ENCODE measurements around the gene HSFX3.

HSFX3 gene

DNA sequence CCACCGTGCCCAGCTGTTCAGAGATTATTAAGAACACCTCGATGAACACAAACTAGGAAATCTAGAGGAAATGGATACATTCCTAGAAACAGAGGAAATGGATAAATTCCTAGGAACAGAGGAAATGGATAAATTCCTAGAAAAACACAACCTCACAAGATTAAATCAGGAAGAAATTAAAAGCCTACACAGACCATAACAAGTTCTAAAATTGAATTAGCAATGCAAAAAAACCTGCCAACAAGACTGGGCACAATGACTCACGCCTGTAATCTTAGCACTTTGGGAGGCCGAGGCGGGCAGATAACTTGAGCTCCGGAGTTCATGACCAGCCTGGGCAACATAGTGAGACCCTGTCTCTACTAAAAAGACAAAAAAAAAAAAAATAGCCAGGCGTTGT is 31.5 kb downstream of the HSFX3 start:
- no peak overlapping the region for H3K4me2 ChIP-seq (ENCODE audit: low read depth, low read length, poor library complexity, severe bottlenecking)
- TF ChIP-seq EZH2phosphoT487 (IDR thresholded peaks at IDR 0.05; ENCODE audit: borderline replicate concordance) (no peak), CTCF (conservative IDR thresholded peaks at IDR 0.05; ENCODE audit: low read length) (no peak)
- H3F3A ChIP-seq (ENCODE audit: low read depth): no peaks in the 10 kb centered on the region
- H3K4me1 ChIP-seq (ENCODE audit: insufficient read depth, low read length, poor library complexity, severe bottlenecking): peaks cover 44% of the 10 kb centered on the region
- no peaks in the 10 kb centered on the region for H3K9me3 ChIP-seq (ENCODE audit: insufficient read depth, low read depth, low read length)
- H3K9ac ChIP-seq (ENCODE audit: low read depth, low read length, poor library complexity, severe bottlenecking): no peak overlapping the region
- no peaks in the 10 kb centered on the region for H3K27me3 ChIP-seq (ENCODE audit: insufficient read depth, low read length, poor library complexity, severe bottlenecking)
- H3K36me3 ChIP-seq (ENCODE audit: insufficient read depth, low read length): no peaks in the 10 kb centered on the region
- H2AFZ ChIP-seq (ENCODE audit: low read length): no peak overlapping the region
- H3K9me2 ChIP-seq (replicated peaks; ENCODE audit: low read depth, low read length): no peaks in the 10 kb centered on the region
- no peak overlapping the region for H3K4me3 ChIP-seq (ENCODE audit: low read length, poor library complexity, severe bottlenecking)
- H4K20me1 ChIP-seq (ENCODE audit: insufficient read depth, low read length, poor library complexity, severe bottlenecking): no peaks in the 10 kb centered on the region
- H3K79me2 ChIP-seq (ENCODE audit: insufficient read depth, low read length): no peaks in the 10 kb centered on the region

DNA sequence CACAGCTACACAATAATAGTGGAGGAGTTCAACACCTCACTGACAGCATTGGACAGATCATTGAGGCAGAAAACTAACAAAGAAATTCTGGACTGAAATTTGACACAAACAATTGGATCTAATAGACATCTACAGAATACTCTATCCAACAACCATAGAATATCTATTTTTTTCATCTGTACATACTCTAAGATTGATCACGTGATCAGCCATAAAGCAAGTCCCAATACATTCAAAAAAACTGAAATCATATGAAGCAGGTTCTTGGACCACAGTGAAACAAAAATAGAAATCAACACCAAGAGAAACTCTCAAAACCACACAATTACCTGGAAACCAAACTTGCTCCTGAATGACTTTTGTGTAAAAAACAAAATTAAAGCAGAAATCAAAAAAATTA is 32.4 kb downstream of the HSFX3 start:
- H3F3A ChIP-seq (ENCODE audit: low read depth): no peaks in the 10 kb centered on the region
- no peak overlapping the region for H3K9ac ChIP-seq (ENCODE audit: low read depth, low read length, poor library complexity, severe bottlenecking)
- no peaks in the 10 kb centered on the region for H4K20me1 ChIP-seq (ENCODE audit: insufficient read depth, low read length, poor library complexity, severe bottlenecking)
- H3K4me2 ChIP-seq (ENCODE audit: low read depth, low read length, poor library complexity, severe bottlenecking): no peak overlapping the region
- no peaks in the 10 kb centered on the region for H3K27me3 ChIP-seq (ENCODE audit: insufficient read depth, low read length, poor library complexity, severe bottlenecking)
- H2AFZ ChIP-seq (ENCODE audit: low read length): no peak overlapping the region
- no peaks in the 10 kb centered on the region for H3K9me3 ChIP-seq (ENCODE audit: insufficient read depth, low read depth, low read length)
- TF ChIP-seq EZH2phosphoT487 (IDR thresholded peaks at IDR 0.05; ENCODE audit: borderline replicate concordance) (no peak), CTCF (conservative IDR thresholded peaks at IDR 0.05; ENCODE audit: low read length) (no peak)
- no peak overlapping the region for H3K4me3 ChIP-seq (ENCODE audit: low read length, poor library complexity, severe bottlenecking)
- H3K4me1 ChIP-seq (ENCODE audit: insufficient read depth, low read length, poor library complexity, severe bottlenecking): peaks cover 50% of the 10 kb centered on the region
- no peaks in the 10 kb centered on the region for H3K9me2 ChIP-seq (replicated peaks; ENCODE audit: low read depth, low read length)
- H3K79me2 ChIP-seq (ENCODE audit: insufficient read depth, low read length): no peaks in the 10 kb centered on the region
- no peaks in the 10 kb centered on the region for H3K36me3 ChIP-seq (ENCODE audit: insufficient read depth, low read length)

DNA sequence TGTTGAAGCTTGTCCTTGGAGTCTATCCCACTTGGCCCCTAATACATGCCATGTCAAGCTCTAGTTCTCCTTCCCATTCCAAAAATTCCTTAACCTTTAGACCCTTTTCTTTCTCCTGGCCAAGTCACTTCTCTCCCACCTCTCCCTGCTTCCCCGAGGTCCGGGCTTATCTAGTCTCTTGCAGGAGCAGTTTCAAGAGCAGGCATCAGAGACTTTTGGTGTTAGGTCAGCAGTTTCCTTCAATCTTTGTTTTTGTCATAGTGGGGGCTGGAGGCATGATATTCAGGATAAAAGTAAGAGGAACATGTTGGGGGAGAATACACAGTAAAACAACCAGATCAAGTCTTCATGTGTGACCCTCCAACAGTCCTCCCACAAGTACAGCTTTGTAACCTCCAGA is 33.1 kb downstream of the HSFX3 start:
- Histone ChIP-seq H3K4me1 (ENCODE audit: insufficient read depth, low read length, poor library complexity, severe bottlenecking) (peaks cover 52% of the 10 kb centered on the region), H3K9me3 (ENCODE audit: insufficient read depth, low read depth, low read length) (no peaks in the 10 kb centered on the region), H2AFZ (ENCODE audit: low read length) (no peak overlapping the region), H3K36me3 (ENCODE audit: insufficient read depth, low read length) (no peaks in the 10 kb centered on the region), H3F3A (ENCODE audit: low read depth) (no peaks in the 10 kb centered on the region), H3K27me3 (ENCODE audit: insufficient read depth, low read length, poor library complexity, severe bottlenecking) (no peaks in the 10 kb centered on the region), H3K4me2 (ENCODE audit: low read depth, low read length, poor library complexity, severe bottlenecking) (no peak overlapping the region), H3K9ac (ENCODE audit: low read depth, low read length, poor library complexity, severe bottlenecking) (no peak overlapping the region), H3K79me2 (ENCODE audit: insufficient read depth, low read length) (no peaks in the 10 kb centered on the region), H4K20me1 (ENCODE audit: insufficient read depth, low read length, poor library complexity, severe bottlenecking) (no peaks in the 10 kb centered on the region), H3K9me2 (replicated peaks; ENCODE audit: low read depth, low read length) (no peaks in the 10 kb centered on the region), H3K4me3 (ENCODE audit: low read length, poor library complexity, severe bottlenecking) (no peak overlapping the region)
- no peak for TF ChIP-seq CTCF (conservative IDR thresholded peaks at IDR 0.05; ENCODE audit: low read length)
- no peak for TF ChIP-seq EZH2phosphoT487 (IDR thresholded peaks at IDR 0.05; ENCODE audit: borderline replicate concordance)
